Ammon's horn (tissue), 1 donor: ENCODE results near the gene SAE1.

Experiments
- DNase-seq: peaks from one replicate; pipeline ENCODE4 v3.0.0-alpha.2; 2016; ENCODE audit warnings: low spot score

Gene SAE1

GRCh38 chr19:47221080-47221841 is 90.6 kb downstream of the SAE1 start:
- DNase-seq, result no peak

GRCh38 chr19:47221890-47222289 is 91.3 kb downstream of the SAE1 start:
- no peak for DNase-seq

GRCh38 chr19:47225746-47226425 is 95.3 kb downstream of the SAE1 start:
- peak; percentile 92 for DNase-seq

GRCh38 chr19:47226426-47227351 is 96.1 kb downstream of the SAE1 start:
- DNase-seq, result peak; percentile 59

- DNase-seq, result peak; percentile 69
Observed at GRCh38 chr19:47227352-47228167, 96.9 kb downstream of the SAE1 start.

- DNase-seq, result no peak
Observed at GRCh38 chr19:47228168-47228936, 97.7 kb downstream of the SAE1 start.

GRCh38 chr19:47228937-47229675 is 98.5 kb downstream of the SAE1 start:
- DNase-seq, result peak; percentile 47

- no peak for DNase-seq
Observed at GRCh38 chr19:47229676-47230053, 99.0 kb downstream of the SAE1 start.

- DNase-seq, result peak; percentile 41
Observed at GRCh38 chr19:47230054-47230920, 99.7 kb downstream of the SAE1 start.

GRCh38 chr19:47230921-47231214 is 100.2 kb downstream of the SAE1 start, which contains the start of gene BBC3:
Gene BBC3 (minus strand): TSS chr19:47231199. CDS start chr19:47228431, 2,768 bp downstream.
- no peak for DNase-seq

GRCh38 chr19:47231215-47232054 is 100.8 kb downstream of the SAE1 start:
- peak; percentile 81 for DNase-seq

GRCh38 chr19:47232422-47233211 is 102.0 kb downstream of the SAE1 start:
- DNase-seq, result no peak

- no peak for DNase-seq
Observed at GRCh38 chr19:47236072-47236675, 105.5 kb downstream of the SAE1 start.

GRCh38 chr19:47239152-47239551 is 108.5 kb downstream of the SAE1 start:
- DNase-seq, result no peak

- DNase-seq, result peak; percentile 92
Observed at GRCh38 chr19:47239610-47240296, 109.1 kb downstream of the SAE1 start.

GRCh38 chr19:47240556-47240955 is 109.9 kb downstream of the SAE1 start:
- DNase-seq, result no peak
